Ovary (tissue), 9 donors: ENCODE data around the gene RIN1. TPM values are rescaled to one million over a fixed set of nuclear protein-coding genes. Genes with fewer than 3 reads are reported as not detected.
A peak's percentile ranks its signal among the peaks of the same experiment; 100 is the strongest.

Experiments used
- DNase-seq, 5 donors: peaks; one replicate each; pipeline ENCODE4 v3.0.0-alpha.2; 2019 to 2020
- H3K27ac ChIP-seq, 2 donors: fragments of 200-600 bp; one replicate each; pipeline versions ENCODE4 v1.5.1 to v1.8.0; 2019 to 2022
- H3K27me3 ChIP-seq: fragments of 200-600 bp; one replicate; pipeline ENCODE4 v1.8.0; 2022
- H3K36me3 ChIP-seq: fragments of 200-600 bp; sonication (generic); one replicate; pipeline ENCODE4 v1.5.1; 2019
- H3K4me1 ChIP-seq: one replicate; pipeline ENCODE4 v1.8.1; 2013; ENCODE audit warnings: mild to moderate bottlenecking, moderate library complexity; ENCODE audit not compliant: insufficient read depth
- H3K4me3 ChIP-seq: fragments of 200-600 bp; sonication (generic); one replicate; pipeline ENCODE4 v1.5.1; 2017
- H3K9me3 ChIP-seq, 2 donors: fragments of 200-600 bp in 1 of 2; sonication (generic) in 1 of 2; one replicate each; pipeline versions ENCODE4 v1.5.1 to v1.8.1; 2013 to 2019; ENCODE audit warnings: mild to moderate bottlenecking in 1 of 2, moderate library complexity in 1 of 2
- EP300 ChIP-seq: sonication (generic); formaldehyde crosslinking; IDR thresholded peaks from one replicate; pipeline ENCODE4 v1.6.1; 2017; ENCODE audit warnings: antibody characterized with exemption
- POLR2A ChIP-seq: fragments of 450-650 bp; IDR thresholded peaks from one replicate; pipeline ENCODE4 v1.6.1; 2017; ENCODE audit warnings: antibody characterized with exemption, mild to moderate bottlenecking, moderate library complexity
- WGBS, 3 donors: extraction: QIAGEN DNeasy Blood & Tissue Kit in 1 of 3; methylation state at CpG; one replicate each; pipeline versions ENCODE4 v1.1.5 to v1.1.7; 2013 to 2017; 5-methylcytosine and 5-hydroxymethylcytosine counted together
- intact Hi-C, 4 donors: fragments of 100-400 bp; cut with DNase I; formaldehyde crosslinking; loops; one replicate each; pipeline versions ENCODE4 v1.11.0 to v1.15.1; 2022 to 2023
- polyA plus RNA-seq, 2 donors: library from polyadenylated mRNA; stranded (reverse); fragments of 200-250 nt in 1 of 2; fragments of 350-450 nt in 1 of 2; fragmentation: Illumina TruSeq in 1 of 2; extraction: RNeasy Lipid Tissue Mini Kit (QIAGEN cat#74804) in 1 of 2; gene quantifications; one replicate each; pipeline ENCODE4 v1.2.3, GENCODE V29; 2013 to 2014
- total RNA-seq, 7 donors: library from RNA; depleted of rRNA in 2 of 7; stranded (reverse); fragments of >200 nt in 2 of 7; fragmentation: NEBNext Ultra II Directional in 3 of 7; extraction: Animal tissue kit (Norgen Biotek cat#: 25700) in 3 of 7; gene quantifications; one replicate each; pipeline versions ENCODE4 v1.1.0 to v1.2.4, GENCODE V29; 2016 to 2023
- TF ChIP-seq, protein P1 (sequence below), 3 donors: fragments of 450-650 bp in 2 of 3; fragments of 200-600 bp in 1 of 3; IDR thresholded peaks; one replicate each; pipeline versions ENCODE4 v1.5.1 to v1.8.0; 2016 to 2022; ENCODE audit warnings: antibody characterized with exemption in 3 of 3, mild to moderate bottlenecking in 1 of 3
- donor health status: DM: no; HTN: no; CAD: no; lungs with moderate emphysema.
- donor health status: DM: no; HTN: no; CAD: no.
- donor health status: Bipolar disorder and iron deficiency.
- donor health status: DM: yes; HTN: yes; CAD: no.
- donor health status: DM: no; HTN: no; CAD: no.
- donor health status: DM: yes; HTN: yes; CAD: no.

The RIN1 gene
- total and polyA plus RNA-seq, 9 donors = 0.52 to 9.5 (median 5.0) TPM

DNA sequence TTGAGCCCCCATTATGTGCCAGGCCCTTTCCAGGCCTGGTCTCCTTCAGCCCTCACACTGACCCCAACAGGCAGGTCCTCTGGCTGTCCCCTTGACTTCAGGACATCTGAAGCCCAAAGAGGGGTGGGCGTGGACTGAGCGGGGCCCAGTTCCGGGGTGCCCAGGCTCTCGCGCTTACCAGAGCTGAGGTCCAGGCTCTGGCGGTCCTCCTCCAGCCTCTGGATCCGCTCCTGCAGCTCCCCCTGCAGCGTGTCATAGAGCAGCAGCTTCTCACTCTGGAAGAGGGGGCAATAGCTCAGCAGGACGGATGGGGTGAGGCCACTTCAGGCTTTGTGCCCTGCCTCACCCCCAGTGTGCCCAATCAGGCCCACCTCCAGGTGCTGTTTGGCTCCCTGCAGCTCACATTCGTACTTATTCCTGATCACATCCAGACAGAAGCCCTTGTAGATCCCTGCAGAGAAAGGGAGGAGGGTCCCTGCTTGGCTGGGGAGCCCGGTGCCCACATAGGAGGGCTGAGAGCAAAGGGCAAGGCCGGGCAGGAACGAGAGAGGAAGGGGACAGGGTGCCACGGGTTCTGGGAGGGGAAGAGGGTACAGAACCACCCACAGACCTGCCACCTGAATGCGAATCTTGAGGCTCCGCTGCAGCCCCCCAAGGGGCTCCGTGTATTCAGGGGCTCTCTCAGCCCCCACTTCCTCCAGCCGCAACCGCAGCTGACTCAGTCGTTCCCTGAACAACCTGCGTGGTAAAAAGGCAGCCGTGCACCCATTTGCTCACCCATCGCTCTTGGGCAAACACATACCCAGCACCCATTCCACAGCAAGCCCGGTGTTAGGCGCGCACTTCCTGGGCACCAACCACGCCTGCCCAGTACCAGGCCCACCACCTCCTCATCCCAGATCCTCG is 4.6 kb upstream of the RIN1 start:
- peak in 1 of 5 donors; percentile 28 for DNase-seq
- H3K27ac ChIP-seq = no peak overlapping the region
- no peak overlapping the region for H3K4me3 ChIP-seq
- H3K9me3 ChIP-seq = no peaks in the 10 kb centered on the region
- H3K36me3 ChIP-seq = no peaks in the 10 kb centered on the region
- H3K27me3 ChIP-seq = no peaks in the 10 kb centered on the region
- intact Hi-C loops = no loop called here
- TF ChIP-seq POLR2A (no peak), EP300 (no peak)
- TF ChIP-seq, protein P1, sequence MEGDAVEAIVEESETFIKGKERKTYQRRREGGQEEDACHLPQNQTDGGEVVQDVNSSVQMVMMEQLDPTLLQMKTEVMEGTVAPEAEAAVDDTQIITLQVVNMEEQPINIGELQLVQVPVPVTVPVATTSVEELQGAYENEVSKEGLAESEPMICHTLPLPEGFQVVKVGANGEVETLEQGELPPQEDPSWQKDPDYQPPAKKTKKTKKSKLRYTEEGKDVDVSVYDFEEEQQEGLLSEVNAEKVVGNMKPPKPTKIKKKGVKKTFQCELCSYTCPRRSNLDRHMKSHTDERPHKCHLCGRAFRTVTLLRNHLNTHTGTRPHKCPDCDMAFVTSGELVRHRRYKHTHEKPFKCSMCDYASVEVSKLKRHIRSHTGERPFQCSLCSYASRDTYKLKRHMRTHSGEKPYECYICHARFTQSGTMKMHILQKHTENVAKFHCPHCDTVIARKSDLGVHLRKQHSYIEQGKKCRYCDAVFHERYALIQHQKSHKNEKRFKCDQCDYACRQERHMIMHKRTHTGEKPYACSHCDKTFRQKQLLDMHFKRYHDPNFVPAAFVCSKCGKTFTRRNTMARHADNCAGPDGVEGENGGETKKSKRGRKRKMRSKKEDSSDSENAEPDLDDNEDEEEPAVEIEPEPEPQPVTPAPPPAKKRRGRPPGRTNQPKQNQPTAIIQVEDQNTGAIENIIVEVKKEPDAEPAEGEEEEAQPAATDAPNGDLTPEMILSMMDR (IDR thresholded peaks at IDR 0.05) = no peak
- WGBS, 3 donors = 87 to 90% (median 90%) methylated on average over 27 to 28 of the region's 28 CpGs
- peaks cover 9% of the 10 kb centered on the region for H3K4me1 ChIP-seq

GRCh38 chr11:66339686-66340483 is 3.7 kb upstream of the RIN1 start:
- Histone ChIP-seq H3K27me3 (no peaks in the 10 kb centered on the region), H3K4me3 (no peak overlapping the region), H3K36me3 (no peaks in the 10 kb centered on the region), H3K4me1 (peaks cover 13% of the 10 kb centered on the region), H3K27ac (no peak overlapping the region), H3K9me3 (no peaks in the 10 kb centered on the region)
- intact Hi-C loops = loop anchor here in 1 of 4 donors (10.0 kb wide), 1 partner anchor 55 kb away; the partner anchor contains the start of gene YIF1A
- TF ChIP-seq EP300 (no peak), POLR2A (no peak)
- TF ChIP-seq, protein P1 (IDR thresholded peaks at IDR 0.05) = no peak
- 77 to 80% (median 77%) methylated on average over 14 of the region's 14 CpGs for WGBS, 3 donors
- DNase-seq = peak in 1 of 5 donors; percentile 27

DNA sequence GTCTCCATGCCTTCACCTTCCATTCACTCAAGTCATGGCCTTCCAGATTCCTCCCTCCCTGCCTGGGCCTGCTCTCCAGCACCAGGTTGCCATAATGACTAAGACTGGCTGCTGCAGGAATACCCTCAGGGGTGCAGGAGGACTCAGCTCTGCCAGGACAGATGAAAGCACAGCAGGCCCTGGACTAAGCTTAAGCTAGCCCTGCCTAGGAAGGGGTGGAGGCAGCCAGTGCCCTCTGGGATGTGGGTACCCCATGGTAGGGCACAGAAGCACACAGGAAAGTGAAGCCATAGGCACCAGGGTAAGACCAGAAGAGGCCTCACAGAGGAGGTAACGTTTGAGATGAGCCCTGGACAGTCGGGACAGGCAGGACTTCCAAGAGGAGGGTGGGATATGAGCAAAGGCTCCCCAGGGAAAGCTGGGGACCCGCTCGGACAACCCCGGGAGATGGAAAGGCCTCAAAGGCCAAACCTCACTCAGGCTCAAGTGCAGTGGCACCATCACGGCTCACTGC is 3.0 kb upstream of the RIN1 start:
- 83 to 87% (median 85%) methylated on average over 6 of the region's 6 CpGs for WGBS, 3 donors
- intact Hi-C loops = loop anchor here in 1 of 4 donors (10.0 kb wide), 1 partner anchor 54 kb away; the partner anchor contains the start of gene YIF1A
- Histone ChIP-seq H3K4me1 (peaks cover 13% of the 10 kb centered on the region), H3K27me3 (no peaks in the 10 kb centered on the region), H3K27ac (no peak overlapping the region), H3K4me3 (no peak overlapping the region), H3K9me3 (no peaks in the 10 kb centered on the region), H3K36me3 (no peaks in the 10 kb centered on the region)
- DNase-seq = no peak
- TF ChIP-seq POLR2A (no peak), EP300 (no peak)
- TF ChIP-seq, protein P1 (IDR thresholded peaks at IDR 0.05) = no peak
